Measurements from ENCODE around the gene NXPE4. TPM values are rescaled to one million over a fixed set of nuclear protein-coding genes. Genes with fewer than 3 reads are reported as not detected.
"Not testable (repeated sequence)": the region's sequence is repeated elsewhere in the genome, so short reads cannot be mapped to it uniquely, and the experiment has no call there.

Gene NXPE4
- not detected for polyA plus RNA-seq (2013, experiment 1 of 2; ENCODE audit: insufficient read length)
- not detected for polyA plus RNA-seq (2013, experiment 2 of 2; ENCODE audit: insufficient read length)

- DNase-seq = no peak
Observed at GRCh38 chr11:114595571-114595970, at the start of gene NXPE4. Gene NXPE4, minus strand, starts transcription at chr11:114595786. Its CDS starts 1,027 bp downstream, at chr11:114594759.

GRCh38 chr11:114639440-114639839 is 43.9 kb upstream of the NXPE4 start:
- not testable (repeated sequence) for DNase-seq

- DNase-seq = not testable (repeated sequence)
Observed at GRCh38 chr11:114631445-114631965, 35.9 kb upstream of the NXPE4 start.

GRCh38 chr11:114625294-114625693 is 29.7 kb upstream of the NXPE4 start:
- no peak for DNase-seq

GRCh38 chr11:114624455-114625207 is 29.0 kb upstream of the NXPE4 start:
- no peak for DNase-seq

- no peak for DNase-seq
Observed at GRCh38 chr11:114623720-114624119, 28.1 kb upstream of the NXPE4 start.

- no peak for DNase-seq
Observed at GRCh38 chr11:114622858-114623257, 27.3 kb upstream of the NXPE4 start.

- DNase-seq = no peak
Observed at GRCh38 chr11:114621950-114622809, 26.6 kb upstream of the NXPE4 start.

- DNase-seq = no peak
Observed at GRCh38 chr11:114621072-114621471, 25.5 kb upstream of the NXPE4 start.

- no peak for DNase-seq
Observed at GRCh38 chr11:114619659-114620173, 24.1 kb upstream of the NXPE4 start.

GRCh38 chr11:114618139-114618538 is 22.6 kb upstream of the NXPE4 start:
- DNase-seq = no peak

GRCh38 chr11:114617157-114618124 is 21.9 kb upstream of the NXPE4 start:
- DNase-seq = no peak

GRCh38 chr11:114616516-114616915 is 20.9 kb upstream of the NXPE4 start:
- no peak for DNase-seq

- no peak for DNase-seq
Observed at GRCh38 chr11:114615448-114616361, 20.1 kb upstream of the NXPE4 start.

GRCh38 chr11:114614127-114614720 is 18.6 kb upstream of the NXPE4 start:
- DNase-seq = no peak

GRCh38 chr11:114613094-114613493 is 17.5 kb upstream of the NXPE4 start:
- not testable (repeated sequence) for DNase-seq

GRCh38 chr11:114612686-114613085 is 17.1 kb upstream of the NXPE4 start:
- no peak for DNase-seq

GRCh38 chr11:114612199-114612598 is 16.6 kb upstream of the NXPE4 start:
- not testable (repeated sequence) for DNase-seq

GRCh38 chr11:114610984-114611944 is 15.7 kb upstream of the NXPE4 start:
- DNase-seq = peak; percentile 0
